SIG-M5 treated with dmso at 0.1 percent for 504 hours (cell line): ENCODE measurements around the gene SKP2.
A peak's percentile ranks its signal among the peaks of the same experiment; 100 is the strongest.
"Not testable (repeated sequence)": the region's sequence is repeated elsewhere in the genome, so short reads cannot be mapped to it uniquely, and the experiment has no call there.

Experiments
- DNase-seq: peaks from one replicate; lab custom pipeline; 2025; ENCODE audit not compliant: unreplicated experiment; lab: John Stamatoyannopoulos, UW

SKP2 gene

GRCh38 chr5:36156121-36156601, 4.2 kb downstream of the SKP2 start:
- no peak for DNase-seq

DNA sequence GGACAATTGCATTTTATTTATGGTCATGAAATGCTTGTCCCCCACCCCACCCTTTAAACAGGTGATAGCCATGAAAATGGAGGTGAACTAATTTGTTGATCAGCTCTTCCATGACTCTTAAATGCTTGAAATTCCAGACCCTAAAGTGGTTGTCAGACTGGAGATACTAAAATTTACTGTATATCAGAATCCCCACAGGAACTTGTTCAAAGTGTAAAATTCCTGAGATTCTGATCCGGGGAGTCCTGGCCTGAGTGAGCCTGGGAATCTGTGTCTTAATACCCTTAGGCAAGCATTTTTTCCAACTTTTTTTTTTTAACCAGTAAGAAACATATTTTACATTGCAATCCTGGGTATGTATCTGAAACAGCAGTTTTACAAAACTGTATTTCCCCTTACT, 4.7 kb downstream of the SKP2 start:
- no peak for DNase-seq

DNA sequence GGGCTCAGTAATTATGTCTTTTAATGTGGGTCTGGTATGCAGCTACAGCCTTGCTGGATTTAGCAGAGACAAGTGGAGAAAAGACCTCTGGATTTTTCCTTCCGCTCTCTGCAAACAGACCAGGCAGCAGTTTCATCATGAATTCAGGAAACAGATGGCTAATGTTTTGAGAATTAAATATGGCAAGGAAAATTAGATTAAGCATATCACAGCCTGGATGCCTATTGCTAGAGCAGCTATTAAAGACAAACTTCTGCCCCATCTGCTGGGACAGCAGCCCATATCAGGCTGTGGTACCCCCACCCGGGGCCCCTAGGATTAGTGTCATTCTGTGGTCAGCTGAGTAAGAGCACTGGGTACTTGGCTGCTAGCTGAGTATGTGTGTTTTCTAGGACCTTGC, 6.2 kb downstream of the SKP2 start:
- DNase-seq, result no peak

GRCh38 chr5:36160617-36161016, 8.7 kb downstream of the SKP2 start:
- DNase-seq, result no peak

- DNase-seq, result no peak
Measured at GRCh38 chr5:36161361-36161760, 9.4 kb downstream of the SKP2 start.

DNA sequence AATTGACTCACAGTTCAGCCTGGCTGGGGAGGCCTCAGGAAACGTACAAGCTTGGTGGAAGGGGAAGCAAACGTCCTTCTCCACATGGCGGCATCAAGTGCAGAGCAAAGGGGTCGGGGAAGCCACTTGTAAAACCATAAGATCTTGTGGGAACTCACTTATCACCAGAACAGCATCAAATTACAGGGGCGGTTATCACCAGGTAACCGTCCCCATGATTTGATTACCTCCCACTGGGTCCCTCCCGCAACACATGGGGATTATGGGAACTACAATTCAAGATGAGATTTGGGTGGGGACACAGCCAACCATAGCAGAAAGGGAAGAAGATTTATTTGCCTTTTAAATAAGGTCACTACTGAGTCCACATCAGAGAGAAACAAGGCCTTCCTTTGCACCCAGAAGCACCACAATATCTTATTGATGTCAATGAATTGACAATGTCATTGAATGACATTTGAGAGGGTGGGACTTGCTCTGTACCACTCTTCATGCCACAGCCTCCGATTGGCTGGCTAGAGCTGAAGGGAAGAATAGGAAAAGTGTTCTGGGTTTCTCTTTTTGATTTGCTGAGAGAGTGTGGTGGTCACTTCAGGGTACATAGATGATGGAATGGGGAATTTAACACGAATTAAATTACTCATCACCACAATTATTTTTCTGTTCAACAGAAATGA, 11.0 kb downstream of the SKP2 start:
- no peak for DNase-seq

- no peak for DNase-seq
Measured at GRCh38 chr5:36164461-36164860, 12.6 kb downstream of the SKP2 start.

- DNase-seq, result no peak
Measured at GRCh38 chr5:36168737-36169136, 16.8 kb downstream of the SKP2 start.

DNA sequence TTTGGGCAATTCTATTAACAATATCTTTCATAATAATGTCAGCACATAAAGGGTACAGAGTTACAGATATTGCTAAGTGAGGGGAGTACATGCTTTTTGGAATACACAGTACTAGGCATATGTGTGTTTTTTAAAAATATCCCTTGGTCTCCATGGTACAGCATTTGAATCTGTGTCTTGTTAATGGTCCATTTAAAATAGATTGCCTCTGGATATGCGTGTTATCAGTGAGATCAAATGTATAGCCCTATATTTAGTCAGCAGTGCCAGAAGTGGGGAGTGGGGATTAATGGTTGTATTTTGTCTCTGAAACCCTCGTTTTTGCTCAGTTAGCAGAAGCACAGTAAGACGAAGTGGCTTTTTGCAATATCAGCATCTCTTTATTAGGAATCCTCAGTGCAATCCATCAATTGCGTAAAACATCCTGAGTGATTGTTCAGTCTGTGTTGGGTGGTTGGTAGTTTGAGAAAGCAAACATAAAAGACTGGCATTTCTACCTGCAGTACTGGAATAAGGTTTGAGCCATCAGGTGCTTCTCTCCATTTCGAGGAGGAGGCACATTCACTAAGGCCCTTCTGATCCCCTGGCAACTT, 19.0 kb downstream of the SKP2 start:
- no peak for DNase-seq

DNA sequence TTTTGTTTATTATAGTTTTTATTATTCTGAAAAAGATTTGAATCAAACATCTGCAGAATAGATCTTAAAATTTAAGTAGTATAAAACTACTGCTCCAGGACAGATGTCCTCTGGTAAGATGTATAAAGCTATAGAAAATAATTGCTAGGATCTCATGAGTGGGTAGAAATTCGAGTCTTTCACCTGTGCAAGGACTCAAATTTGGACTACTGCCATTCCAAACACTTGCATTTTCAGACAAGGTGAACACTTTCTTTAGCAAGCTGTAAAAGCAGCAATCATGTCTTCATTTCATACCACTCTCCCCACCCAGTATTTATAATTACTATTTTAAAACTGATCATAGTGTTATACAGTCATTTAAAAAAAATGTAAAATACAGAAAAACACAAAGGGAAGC, 20.7 kb downstream of the SKP2 start:
- DNase-seq, result no peak

- no peak for DNase-seq
Measured at GRCh38 chr5:36173426-36173825, 21.5 kb downstream of the SKP2 start.

DNA sequence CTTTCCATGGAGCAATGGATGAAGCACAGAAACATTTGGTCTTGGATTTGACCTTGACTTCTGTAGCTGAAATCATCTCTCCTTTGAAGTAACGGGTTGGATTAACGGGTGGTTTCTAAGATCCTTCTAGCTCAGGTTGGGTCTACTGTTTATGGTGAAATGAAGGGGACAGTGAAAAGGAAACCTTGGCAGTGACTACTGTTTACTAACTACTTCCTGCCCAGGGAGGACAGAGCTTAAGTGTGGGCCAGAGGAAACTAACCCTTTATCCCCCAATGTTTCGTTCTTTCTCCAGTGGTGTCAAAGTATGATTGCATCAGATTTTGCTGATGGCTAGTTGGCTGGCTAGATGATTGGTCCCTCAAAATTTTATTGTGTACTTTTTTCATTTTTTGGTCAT, 22.2 kb downstream of the SKP2 start:
- no peak for DNase-seq

DNA sequence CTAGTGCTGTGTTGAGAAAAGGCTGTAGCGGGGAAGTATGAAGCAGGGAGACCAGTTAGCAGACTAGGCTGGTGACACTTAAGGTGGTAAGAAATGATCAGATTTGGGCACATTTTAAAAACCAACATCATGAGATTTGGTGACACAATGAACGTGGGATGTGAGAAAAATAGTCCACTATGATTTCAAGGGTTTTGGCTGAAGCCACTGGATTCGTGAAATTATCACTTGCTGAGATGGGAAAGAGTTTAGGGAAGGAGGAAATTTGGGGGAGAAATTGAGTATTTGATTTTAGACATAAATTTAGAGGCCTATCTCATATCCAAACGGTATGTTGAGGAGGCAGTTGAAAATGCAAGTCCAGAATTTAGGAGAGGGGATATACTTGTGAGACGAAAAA, 23.1 kb downstream of the SKP2 start:
- DNase-seq, result no peak

DNA sequence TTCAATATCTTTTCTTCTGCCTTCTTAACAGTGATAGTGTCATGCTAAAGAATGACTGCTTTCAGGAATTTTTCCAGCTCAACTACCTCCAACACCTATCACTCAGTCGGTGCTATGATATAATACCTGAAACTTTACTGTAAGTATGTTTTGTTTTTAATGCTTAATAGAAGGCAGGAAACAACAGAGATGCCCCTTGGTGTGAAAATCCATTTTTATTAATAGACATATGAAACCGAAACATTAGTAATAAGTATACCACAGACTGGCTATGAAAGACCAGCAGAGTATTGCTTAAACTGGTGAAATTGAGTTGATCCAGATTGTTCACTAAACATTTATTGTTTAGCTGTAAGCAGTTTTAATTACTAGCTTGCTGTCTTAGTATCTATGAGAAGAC, 25.2 kb downstream of the SKP2 start:
- no peak for DNase-seq

- DNase-seq, result peak; percentile 25
Measured at GRCh38 chr5:36177715-36178523, 26.0 kb downstream of the SKP2 start.

GRCh38 chr5:36178524-36178890, 26.6 kb downstream of the SKP2 start:
- no peak for DNase-seq

DNA sequence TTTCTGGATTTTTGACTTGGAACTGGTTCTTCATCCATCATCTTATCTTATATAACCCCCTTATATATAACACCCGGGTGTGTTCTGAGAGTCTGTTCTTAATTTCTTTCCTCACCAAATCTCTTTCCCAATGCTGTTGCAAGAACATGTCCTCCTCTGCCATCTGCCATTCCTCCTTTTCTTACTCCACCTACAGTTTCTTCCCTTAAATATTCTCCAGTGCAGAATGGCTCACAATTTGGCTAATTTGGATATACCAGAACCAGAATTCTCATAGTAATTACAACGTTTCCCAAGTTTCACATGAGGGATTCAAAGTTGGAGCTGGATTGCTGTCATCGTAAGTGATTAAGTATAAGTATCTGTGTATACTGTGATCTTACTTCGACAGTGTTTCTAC, 28.0 kb downstream of the SKP2 start:
- no peak for DNase-seq

GRCh38 chr5:36180556-36181350, 28.8 kb downstream of the SKP2 start:
- DNase-seq, result peak; percentile 33

DNA sequence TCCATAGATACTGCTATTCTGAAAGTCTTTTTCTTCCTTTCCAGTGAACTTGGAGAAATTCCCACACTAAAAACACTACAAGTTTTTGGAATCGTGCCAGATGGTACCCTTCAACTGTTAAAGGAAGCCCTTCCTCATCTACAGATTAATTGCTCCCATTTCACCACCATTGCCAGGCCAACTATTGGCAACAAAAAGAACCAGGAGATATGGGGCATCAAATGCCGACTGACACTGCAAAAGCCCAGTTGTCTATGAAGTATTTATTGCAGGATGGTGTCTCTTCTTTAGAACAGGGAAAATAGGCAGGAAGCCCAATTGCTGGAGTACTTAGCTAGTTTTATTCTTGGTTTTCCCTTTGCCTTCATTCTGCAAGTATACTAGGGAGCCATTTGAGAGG, 29.9 kb downstream of the SKP2 start:
- no peak for DNase-seq

GRCh38 chr5:36184408-36184807, 32.5 kb downstream of the SKP2 start:
- not testable (repeated sequence) for DNase-seq

DNA sequence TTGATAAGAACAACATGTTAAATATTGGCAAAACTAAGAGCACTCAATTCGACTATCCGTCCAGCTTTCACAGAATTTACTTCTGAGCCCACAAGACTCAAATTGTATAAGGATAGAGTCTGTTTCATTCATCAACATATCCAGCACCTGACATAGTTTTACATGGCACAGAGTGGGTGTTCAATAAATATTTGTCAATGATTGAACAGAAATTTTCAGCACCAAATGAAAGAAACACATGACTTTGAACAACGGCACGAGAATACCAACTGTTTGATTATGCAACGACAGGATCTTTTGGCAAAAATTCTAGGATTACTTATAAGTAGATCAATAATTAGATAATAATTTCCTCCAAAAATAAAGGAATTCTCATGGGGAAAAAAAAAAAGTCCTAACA, 41.8 kb downstream of the SKP2 start:
- DNase-seq, result no peak
